GM18870 (cell line): ENCODE data around the gene PLS1.

Source experiments
- ATAC-seq: cut with Tn5 transposase; IDR thresholded peaks from one replicate; pipeline ENCODE4 v1.9.1; 2021; ENCODE audit warnings: moderate library complexity; ENCODE audit not compliant: unreplicated experiment

PLS1 gene

GRCh38 chr3:142636664-142637063 is 40.5 kb downstream of the PLS1 start:
- ATAC-seq, result no peak

- ATAC-seq, result no peak
These were observed 42.1 kb downstream of the PLS1 start for GRCh38 chr3:142638291-142638690.

GRCh38 chr3:142641504-142641903 is 45.3 kb downstream of the PLS1 start:
- no peak for ATAC-seq

GRCh38 chr3:142642956-142643355 is 46.8 kb downstream of the PLS1 start:
- no peak for ATAC-seq

GRCh38 chr3:142644502-142644901 is 48.3 kb downstream of the PLS1 start:
- ATAC-seq, result no peak

- ATAC-seq, result no peak
These were observed 49.1 kb downstream of the PLS1 start for GRCh38 chr3:142645236-142645793.

- ATAC-seq, result no peak
These were observed 50.0 kb downstream of the PLS1 start for GRCh38 chr3:142646020-142646785.

GRCh38 chr3:142647856-142648255 is 51.7 kb downstream of the PLS1 start:
- ATAC-seq, result no peak

GRCh38 chr3:142648950-142649349 is 52.8 kb downstream of the PLS1 start:
- ATAC-seq, result no peak

- no peak for ATAC-seq
These were observed 54.0 kb downstream of the PLS1 start for GRCh38 chr3:142650001-142650693.

GRCh38 chr3:142651711-142652110 is 55.5 kb downstream of the PLS1 start:
- ATAC-seq, result no peak

GRCh38 chr3:142652826-142653292 is 56.7 kb downstream of the PLS1 start:
- ATAC-seq, result no peak

- ATAC-seq, result no peak
These were observed 60.4 kb downstream of the PLS1 start for GRCh38 chr3:142656575-142656974.

GRCh38 chr3:142657033-142657432 is 60.8 kb downstream of the PLS1 start:
- ATAC-seq, result no peak

- no peak for ATAC-seq
These were observed 64.2 kb downstream of the PLS1 start for GRCh38 chr3:142660383-142660782.

- ATAC-seq, result no peak
These were observed 64.7 kb downstream of the PLS1 start for GRCh38 chr3:142660893-142661292.

GRCh38 chr3:142663865-142664264 is 67.7 kb downstream of the PLS1 start:
- ATAC-seq, result no peak

- ATAC-seq, result no peak
These were observed 68.1 kb downstream of the PLS1 start for GRCh38 chr3:142664311-142664710.

GRCh38 chr3:142664819-142665218 is 68.6 kb downstream of the PLS1 start:
- ATAC-seq, result no peak

- no peak for ATAC-seq
These were observed 73.9 kb downstream of the PLS1 start for GRCh38 chr3:142670120-142670519.

GRCh38 chr3:142676151-142676550 is 80.0 kb downstream of the PLS1 start:
- ATAC-seq, result no peak

GRCh38 chr3:142680710-142681109 is 84.5 kb downstream of the PLS1 start:
- no peak for ATAC-seq
